Aorta (tissue), 5 donors: ENCODE data around the gene MPND. TPM values are rescaled to one million over a fixed set of nuclear protein-coding genes. Genes with fewer than 3 reads are reported as not detected.

Experiments
- ATAC-seq: fragments of 200-7000 bp; cut with Tn5 transposase; one replicate; pipeline ENCODE4 v1.9.1; 2022; ENCODE audit warnings: moderate library complexity; ENCODE audit not compliant: low FRiP score
- DNase-seq, 2 donors: peaks; one replicate each; pipeline ENCODE4 v3.0.0-alpha.2; 2020
- H3K27ac ChIP-seq, 2 donors: one replicate each; pipeline ENCODE4 v1.5.1; 2013; ENCODE audit warnings: low read length in 2 of 2, mild to moderate bottlenecking in 2 of 2, moderate library complexity in 2 of 2, control low read depth in 1 of 2, inconsistent platforms in 1 of 2, low read depth in 1 of 2
- H3K27me3 ChIP-seq, 2 donors: one replicate each; pipeline ENCODE4 v1.6.1; 2013; ENCODE audit warnings: control low read depth in 1 of 2, low read length in 1 of 2, mild to moderate bottlenecking in 1 of 2, moderate library complexity in 1 of 2; ENCODE audit not compliant: insufficient read depth in 2 of 2, control insufficient read depth in 1 of 2
- H3K36me3 ChIP-seq, 2 donors: one replicate each; pipeline ENCODE4 v1.6.1; 2013; ENCODE audit warnings: control low read depth in 1 of 2, low read length in 1 of 2, mild to moderate bottlenecking in 1 of 2; ENCODE audit not compliant: insufficient read depth in 2 of 2, control insufficient read depth in 1 of 2
- H3K4me1 ChIP-seq, 2 donors: one replicate each; pipeline ENCODE4 v1.6.1; 2013; ENCODE audit warnings: low read length in 2 of 2, control low read depth in 1 of 2, mild to moderate bottlenecking in 1 of 2, moderate library complexity in 1 of 2; ENCODE audit not compliant: insufficient read depth in 2 of 2, control insufficient read depth in 1 of 2
- H3K4me3 ChIP-seq, 2 donors: one replicate each; pipeline ENCODE4 v1.5.1; 2013; ENCODE audit warnings: low read length in 2 of 2, control low read depth in 1 of 2, mild to moderate bottlenecking in 1 of 2
- H3K9me3 ChIP-seq: one replicate; pipeline ENCODE4 v1.6.1; 2013; ENCODE audit warnings: mild to moderate bottlenecking, low read length; ENCODE audit not compliant: control insufficient read depth
- WGBS, 2 donors: extraction: QIAGEN DNeasy Blood & Tissue Kit; methylation state at CpG; one replicate each; pipeline ENCODE4 v1.1.7; 2013; 5-methylcytosine and 5-hydroxymethylcytosine counted together
- intact Hi-C, 2 donors: fragments of 100-400 bp; cut with DNase I; formaldehyde crosslinking; loops; one replicate each; pipeline versions ENCODE4 v1.14.2 to v1.15.0; 2022
- polyA plus RNA-seq, 2 donors: library from polyadenylated mRNA; stranded (reverse); fragments of 200-250 nt; gene quantifications; one replicate each; pipeline ENCODE4 v1.2.3, GENCODE V29; 2013
- total RNA-seq, 2 donors: library from RNA; stranded (reverse); fragmentation: NEBNext Ultra II Directional; extraction: Animal tissue kit (Norgen Biotek cat#: 25700); gene quantifications; one replicate each; pipeline ENCODE4 v1.2.1, GENCODE V29; 2021
- donor health status: healthy with polysubstance abuse.
- donor health status: Bipolar disorder and iron deficiency.
- donor health status: DM: no; HTN: no; CAD: no.
- donor health status: DM: no; HTN: no; CAD: no.
- donor health status: DM: yes; HTN: yes; CAD: no.

MPND gene
- total and polyA plus RNA-seq, 4 donors, result 13.5 to 17.9 (median 15.2) TPM

DNA sequence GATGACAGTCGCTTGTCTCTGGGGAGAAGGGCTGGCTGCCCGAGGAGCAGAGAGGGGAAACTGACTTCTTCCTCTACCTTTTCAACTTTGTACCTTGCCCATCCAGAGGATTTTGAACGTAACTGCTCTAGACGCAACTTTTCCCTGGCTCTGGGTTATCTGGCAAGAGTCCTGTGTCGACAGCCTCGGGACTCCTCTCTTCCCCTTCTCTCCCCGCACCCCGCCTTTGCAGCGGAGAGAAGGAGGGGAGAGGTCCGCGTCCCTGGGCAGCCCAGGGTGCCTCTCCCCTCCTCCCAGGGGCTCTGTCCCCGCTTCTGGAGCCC, 56.4 kb downstream of the MPND start:
- DNase-seq, result no peak
- Histone ChIP-seq H3K27ac (peak overlapping the region; percentile 25 to 53), H3K4me3 (peak overlapping the region; percentile 62 to 98), H3K4me1 (no peaks in the 10 kb centered on the region), H3K27me3 (no peaks in the 10 kb centered on the region), H3K9me3 (no peaks in the 10 kb centered on the region), H3K36me3 (no peaks in the 10 kb centered on the region)
- intact Hi-C loops, result loop anchor here (1.0 to 5.0 kb wide), 5 partner anchors 57 to 152 kb away; partner anchors contain the start of genes MPND (in 1 of the 2), UBXN6 (in 1 of the 2) and YJU2 (in 1 of the 2)
- 0 to 1% methylated on average over 8 to 12 of the region's 12 CpGs for WGBS, 2 donors
- peak; percentile 9 for ATAC-seq

DNA sequence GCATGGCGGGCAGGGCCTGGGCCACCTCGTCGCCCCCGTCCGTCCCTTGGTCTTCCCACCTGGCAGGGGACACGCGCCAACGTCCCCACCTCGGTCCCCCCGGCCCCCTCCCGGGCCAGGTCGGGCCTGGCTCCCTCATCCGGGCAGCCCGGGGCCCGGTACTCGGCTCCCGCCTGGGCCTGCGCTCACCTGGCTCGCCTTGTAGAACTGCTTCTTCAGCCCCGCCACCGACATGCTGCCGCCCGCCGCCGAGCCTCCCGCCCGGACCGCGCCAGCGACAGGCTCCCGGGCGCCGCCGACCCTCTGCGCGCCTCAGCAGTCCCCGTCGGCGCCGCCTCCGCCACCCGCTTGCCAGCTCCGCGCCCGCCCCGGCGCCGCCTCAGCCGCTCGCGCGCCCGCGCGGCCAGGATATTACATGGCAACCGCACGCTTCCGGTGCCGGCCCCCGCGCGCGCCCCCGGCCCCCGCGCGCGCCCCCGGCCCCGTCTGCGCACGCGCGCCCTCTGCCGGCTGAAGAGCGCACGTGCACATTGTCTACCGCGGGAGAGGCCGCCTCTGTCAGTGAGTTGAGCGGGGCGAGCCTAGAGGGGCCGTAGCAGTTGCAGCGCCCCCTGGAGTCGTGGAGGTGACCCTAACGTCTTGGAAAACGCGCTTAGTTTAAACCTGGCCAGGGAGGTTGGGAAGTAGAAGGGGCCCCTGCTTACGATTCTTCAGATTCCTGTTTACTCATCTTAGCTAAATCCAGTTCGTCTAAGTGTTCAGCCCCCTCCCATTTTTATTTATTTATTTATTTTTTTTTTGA, 57.0 kb downstream of the MPND start, which contains the start of gene SH3GL1:
Gene SH3GL1 (minus strand): TSS at position 413 of the 802 bp plus-strand sequence. CDS start 179 bp downstream, at position 234.
- intact Hi-C loops, result loop anchor here (1.0 to 5.0 kb wide), 5 partner anchors 57 to 153 kb away; partner anchors contain the start of genes MPND (in 1 of the 2), UBXN6 (in 1 of the 2) and YJU2 (in 1 of the 2)
- Histone ChIP-seq H3K36me3 (no peaks in the 10 kb centered on the region), H3K9me3 (no peaks in the 10 kb centered on the region), H3K27me3 (no peaks in the 10 kb centered on the region), H3K4me1 (no peaks in the 10 kb centered on the region), H3K4me3 (peak within 1 kb of the TSS; percentile 62 to 98), H3K27ac (peak within 1 kb of the TSS; percentile 39 to 53)
- ATAC-seq (peak; percentile 89), DNase-seq (peak; percentile 93 to 96)
- 1% methylated on average over 58 to 90 of the region's 90 CpGs for WGBS, 2 donors

DNA sequence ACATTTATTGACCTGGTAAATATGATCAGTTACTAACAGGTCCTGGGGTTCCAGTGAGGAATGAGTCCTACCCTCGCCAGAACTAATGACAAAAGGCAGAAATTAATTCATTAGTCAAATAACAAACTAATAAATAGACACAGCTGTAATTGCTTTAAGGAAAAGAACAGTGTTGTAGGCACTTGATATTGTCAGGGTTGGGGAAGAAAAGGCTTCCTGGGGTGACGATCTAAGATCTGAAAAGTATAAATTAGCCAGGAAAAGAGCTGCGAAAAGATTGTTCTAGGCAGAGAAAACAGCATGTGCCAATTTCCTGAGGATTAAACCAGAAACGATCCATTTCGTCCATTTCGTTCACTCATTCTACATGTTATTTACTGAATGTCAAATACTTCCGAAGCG, 58.4 kb downstream of the MPND start:
- H3K9me3 ChIP-seq, result no peaks in the 10 kb centered on the region
- no peaks in the 10 kb centered on the region for H3K4me1 ChIP-seq
- intact Hi-C loops, result loop anchor here (2.0 to 5.0 kb wide), 5 partner anchors 55 to 154 kb away; partner anchors contain the start of genes UBXN6 (in 2 of the 2), MPND (in 1 of the 2) and YJU2 (in 1 of the 2)
- H3K27me3 ChIP-seq, result no peaks in the 10 kb centered on the region
- no peaks in the 10 kb centered on the region for H3K36me3 ChIP-seq
- ATAC-seq (no peak), DNase-seq (no peak)
- WGBS, 2 donors, result 0 to 2% methylated on average over 8 of the region's 8 CpGs
- H3K4me3 ChIP-seq, result peak overlapping the region; percentile 20 to 32
- peak overlapping the region in 1 of 2 donors; percentile 41 for H3K27ac ChIP-seq

DNA sequence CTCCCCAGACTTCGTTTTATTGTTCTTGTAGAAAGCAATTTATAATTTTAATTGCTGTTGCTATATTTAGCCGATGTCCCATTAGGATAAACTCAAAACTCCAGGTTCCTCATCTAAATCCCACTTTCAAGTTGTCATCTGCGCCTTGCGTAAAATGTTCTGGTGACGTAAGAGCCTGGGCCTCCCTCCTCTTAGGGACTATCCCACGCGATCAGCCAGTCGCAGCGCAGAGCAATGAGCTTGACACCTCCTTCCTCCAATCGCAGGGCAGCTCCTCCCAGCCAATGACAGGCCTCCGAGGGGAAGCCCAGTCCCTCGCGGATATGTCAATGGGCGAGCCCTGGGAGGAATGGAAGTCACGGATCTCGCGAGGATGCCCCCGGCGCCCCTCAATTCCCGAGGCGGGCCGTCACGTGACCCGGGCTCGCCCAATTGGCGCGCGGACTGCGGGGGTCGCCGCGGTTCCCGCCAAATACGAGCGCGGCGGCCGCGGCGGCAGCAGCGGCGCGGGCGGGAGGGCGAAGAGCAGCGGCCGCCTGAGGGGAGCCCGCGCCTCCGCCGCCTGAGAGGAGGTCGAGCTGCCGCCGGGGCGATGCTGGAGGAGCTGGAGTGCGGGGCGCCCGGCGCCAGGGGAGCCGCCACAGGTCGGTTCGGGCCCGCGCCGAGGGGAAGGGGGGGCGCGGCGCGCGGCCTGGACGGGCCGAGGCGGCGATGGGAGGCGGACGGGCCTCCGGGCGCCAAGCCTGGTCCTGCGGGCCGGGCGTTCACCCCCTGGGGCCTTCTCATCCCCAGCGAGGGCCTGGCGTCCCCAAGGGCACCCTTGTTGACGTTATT, 59.0 kb downstream of the MPND start, which contains the start of gene CHAF1A:
Gene CHAF1A (plus strand): TSS at position 470 of the 834 bp plus-strand sequence. CDS start 123 bp downstream, at position 593.
- intact Hi-C loops, result loop anchor here (2.0 to 5.0 kb wide), 5 partner anchors 54 to 155 kb away; partner anchors contain the start of genes UBXN6 (in 2 of the 2), MPND (in 1 of the 2) and YJU2 (in 1 of the 2)
- H3K27ac ChIP-seq, result peak within 1 kb of the TSS in 1 of 2 donors; percentile 41
- H3K4me1 ChIP-seq, result no peaks in the 10 kb centered on the region
- 0 to 1% methylated on average over 57 to 84 of the region's 84 CpGs for WGBS, 2 donors
- peak within 1 kb of the TSS; percentile 24 to 40 for H3K4me3 ChIP-seq
- ATAC-seq (peak; percentile 96), DNase-seq (peak; percentile 100)
- no peaks in the 10 kb centered on the region for H3K9me3 ChIP-seq
- H3K36me3 ChIP-seq, result no peaks in the 10 kb centered on the region
- no peaks in the 10 kb centered on the region for H3K27me3 ChIP-seq

DNA sequence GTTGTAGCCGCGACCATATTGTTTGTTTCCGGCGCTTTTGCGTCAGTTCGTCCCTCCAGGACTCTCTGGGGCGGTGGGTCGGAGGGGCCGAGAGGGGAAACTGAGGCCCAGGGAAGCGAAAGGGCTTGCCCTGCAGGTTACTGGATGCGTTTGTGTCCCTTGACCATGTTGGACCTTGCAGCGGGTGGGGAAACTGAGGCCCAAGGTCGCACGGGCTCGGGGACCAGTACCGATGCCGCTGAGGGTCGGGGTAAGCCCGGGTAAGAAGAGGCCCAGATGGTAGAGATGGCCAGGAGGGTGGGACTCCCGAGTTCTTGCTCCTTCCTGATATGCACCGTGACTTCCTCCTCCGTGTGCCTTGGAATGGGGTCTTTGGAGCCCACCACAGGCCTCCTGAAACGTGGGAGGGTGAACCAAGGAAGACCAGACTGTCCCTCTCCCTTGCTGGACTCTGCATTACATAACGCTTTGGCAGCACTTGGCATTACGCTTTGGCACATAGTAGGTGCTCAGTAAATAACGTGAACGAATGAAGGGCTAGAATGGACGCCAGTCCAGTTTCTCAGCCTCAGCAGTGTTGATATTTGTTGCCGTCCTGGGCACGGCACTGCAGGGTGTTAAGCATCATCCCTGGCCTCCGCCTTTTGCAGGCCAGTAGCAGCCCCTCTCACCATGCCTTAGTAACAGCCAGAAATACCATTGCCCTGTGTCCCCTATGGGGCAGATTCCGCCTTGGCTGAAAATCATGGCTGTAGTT, 59.8 kb downstream of the MPND start:
- Histone ChIP-seq H3K27me3 (no peaks in the 10 kb centered on the region), H3K36me3 (no peaks in the 10 kb centered on the region), H3K4me3 (peak overlapping the region; percentile 24 to 40), H3K9me3 (no peaks in the 10 kb centered on the region), H3K4me1 (no peaks in the 10 kb centered on the region), H3K27ac (no peak overlapping the region)
- DNase-seq, result no peak
- ATAC-seq, result no peak
- 10 to 11% methylated on average over 32 of the region's 32 CpGs for WGBS, 2 donors
- intact Hi-C loops, result loop anchor here (2.0 to 5.0 kb wide), 5 partner anchors 54 to 156 kb away; partner anchors contain the start of genes UBXN6 (in 2 of the 2), MPND (in 1 of the 2) and YJU2 (in 1 of the 2)

DNA sequence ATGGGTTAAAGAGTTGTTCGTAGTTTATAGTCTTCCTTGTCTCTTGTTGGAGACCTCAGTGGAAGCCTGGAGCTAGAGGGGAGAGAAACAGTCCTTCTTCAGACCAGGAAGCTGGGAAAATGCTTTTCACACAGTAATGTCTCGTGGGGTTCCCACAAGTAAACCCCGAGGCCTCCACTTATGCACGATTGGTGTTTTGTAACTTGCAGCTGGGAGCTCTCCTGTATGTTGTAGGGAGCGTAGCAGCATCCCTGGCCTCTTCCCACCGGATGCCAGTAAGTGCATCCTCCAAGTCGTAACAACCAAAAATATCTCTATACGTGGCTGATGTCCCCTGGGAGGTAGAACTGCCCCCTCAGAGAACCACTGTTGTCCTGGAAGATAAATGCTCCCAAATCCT, 62.6 kb downstream of the MPND start:
- intact Hi-C loops, result no loop called here
- Histone ChIP-seq H3K36me3 (no peaks in the 10 kb centered on the region), H3K4me3 (no peak overlapping the region), H3K4me1 (no peaks in the 10 kb centered on the region), H3K27ac (no peak overlapping the region), H3K27me3 (no peaks in the 10 kb centered on the region), H3K9me3 (no peaks in the 10 kb centered on the region)
- DNase-seq (no peak), ATAC-seq (no peak)
- WGBS, 2 donors, result 89 to 90% methylated on average over 8 of the region's 8 CpGs

DNA sequence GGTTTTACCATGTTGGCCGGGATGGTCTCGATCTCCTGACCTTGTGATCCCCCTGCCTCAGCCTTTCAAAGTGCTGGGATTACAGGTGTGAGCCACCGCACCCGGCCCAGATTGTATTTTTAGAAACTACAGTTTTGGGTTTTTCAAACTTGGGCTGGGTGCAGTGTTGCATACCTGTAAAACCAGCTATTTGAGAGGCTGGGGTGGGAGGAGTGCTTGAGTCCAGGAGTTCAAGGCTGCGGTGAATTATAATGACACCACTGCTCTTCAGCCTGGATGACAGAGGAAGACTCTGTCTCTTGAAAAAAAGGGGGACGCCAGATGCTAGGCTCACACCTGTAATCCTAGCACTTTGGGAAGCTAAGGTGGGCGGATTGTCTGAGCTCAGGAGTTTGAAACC, 63.3 kb downstream of the MPND start:
- intact Hi-C loops, result no loop called here

More for the DNA sequence above, 63.3 kb downstream of the MPND start:
- ATAC-seq (no peak), DNase-seq (no peak)
- no peak overlapping the region for H3K4me3 ChIP-seq
- WGBS, 2 donors, result 92 to 95% methylated on average over 7 of the region's 7 CpGs
- H3K4me1 ChIP-seq, result no peaks in the 10 kb centered on the region
- H3K9me3 ChIP-seq, result no peaks in the 10 kb centered on the region
- no peaks in the 10 kb centered on the region for H3K36me3 ChIP-seq
- H3K27ac ChIP-seq, result no peak overlapping the region
- H3K27me3 ChIP-seq, result no peaks in the 10 kb centered on the region
